Uterus (tissue), 2 donors: Measurements from ENCODE around the gene LETMD1.

Experiments
- POLR2A ChIP-seq, 2 donors: fragments of 450-650 bp; IDR thresholded peaks; one replicate each; pipeline ENCODE4 v1.6.1; 2016; ENCODE audit warnings: antibody characterized with exemption in 2 of 2, mild to moderate bottlenecking in 1 of 2, moderate library complexity in 1 of 2
- TF ChIP-seq, protein P1 (sequence below), 4 experiments: fragments of 200-600 bp in 2 of 4; fragments of 450-650 bp in 2 of 4; sonication (generic) in 2 of 4; IDR thresholded peaks; one replicate each; pipeline ENCODE4 v1.5.1; 2016 to 2019; ENCODE audit warnings: antibody characterized with exemption in 4 of 4, mild to moderate bottlenecking in 2 of 4, moderate library complexity in 1 of 4

DNA sequence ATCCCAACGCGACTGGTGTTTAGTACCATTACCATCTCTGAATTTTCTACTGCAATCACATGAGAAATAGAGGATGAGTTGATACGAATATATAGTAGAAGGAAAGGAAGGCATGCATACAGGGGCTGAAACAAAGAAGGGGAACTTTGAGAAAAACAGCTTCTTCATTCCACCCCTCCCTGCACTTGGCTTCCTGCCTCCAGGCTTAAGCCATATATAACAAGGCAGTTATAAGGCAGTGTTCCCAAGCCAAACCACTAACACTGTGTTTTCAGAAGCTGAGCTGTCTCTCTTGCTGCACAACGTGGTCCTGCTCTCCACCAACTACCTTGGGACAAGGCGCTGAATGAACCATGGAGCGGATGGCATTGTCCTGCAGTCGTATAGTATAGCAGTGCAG is 11.0 kb downstream of the LETMD1 start:
- no peak for TF ChIP-seq POLR2A (IDR thresholded peaks at IDR 0.05)
- TF ChIP-seq, protein P1, sequence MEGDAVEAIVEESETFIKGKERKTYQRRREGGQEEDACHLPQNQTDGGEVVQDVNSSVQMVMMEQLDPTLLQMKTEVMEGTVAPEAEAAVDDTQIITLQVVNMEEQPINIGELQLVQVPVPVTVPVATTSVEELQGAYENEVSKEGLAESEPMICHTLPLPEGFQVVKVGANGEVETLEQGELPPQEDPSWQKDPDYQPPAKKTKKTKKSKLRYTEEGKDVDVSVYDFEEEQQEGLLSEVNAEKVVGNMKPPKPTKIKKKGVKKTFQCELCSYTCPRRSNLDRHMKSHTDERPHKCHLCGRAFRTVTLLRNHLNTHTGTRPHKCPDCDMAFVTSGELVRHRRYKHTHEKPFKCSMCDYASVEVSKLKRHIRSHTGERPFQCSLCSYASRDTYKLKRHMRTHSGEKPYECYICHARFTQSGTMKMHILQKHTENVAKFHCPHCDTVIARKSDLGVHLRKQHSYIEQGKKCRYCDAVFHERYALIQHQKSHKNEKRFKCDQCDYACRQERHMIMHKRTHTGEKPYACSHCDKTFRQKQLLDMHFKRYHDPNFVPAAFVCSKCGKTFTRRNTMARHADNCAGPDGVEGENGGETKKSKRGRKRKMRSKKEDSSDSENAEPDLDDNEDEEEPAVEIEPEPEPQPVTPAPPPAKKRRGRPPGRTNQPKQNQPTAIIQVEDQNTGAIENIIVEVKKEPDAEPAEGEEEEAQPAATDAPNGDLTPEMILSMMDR (IDR thresholded peaks at IDR 0.05): no peak
